Measurements from ENCODE around the gene CDK17.

CDK17 gene

DNA sequence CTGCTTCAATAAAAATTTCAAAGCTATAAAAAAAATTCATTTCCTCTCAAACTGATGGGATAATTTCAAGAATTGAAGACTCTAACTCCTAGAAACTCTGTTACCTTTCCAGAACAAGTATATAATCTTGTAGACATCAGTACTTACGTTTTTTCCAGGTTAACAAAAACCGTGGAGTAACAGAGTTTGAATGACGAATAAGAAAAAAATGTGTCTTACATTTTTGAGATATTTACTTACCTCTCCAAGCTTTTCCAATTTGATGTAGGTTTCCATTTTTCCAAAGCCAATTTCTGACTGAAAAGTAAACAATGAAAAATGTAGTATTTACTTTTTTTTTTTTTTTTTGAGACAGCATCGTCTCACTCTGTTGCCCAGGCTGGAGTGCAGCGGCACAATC, 100.2 kb downstream of the CDK17 start:
- ChIA-PET CTCF (interaction anchor here (1.7 to 1.9 kb wide), 2 partner anchors 11 to 101 kb away, joined by 6 to 8 read pairs; partner anchors contain the start of gene CDK17), POLR2A (no interaction called here)
- DNase-seq (ENCODE audit: extremely low spot score): no peak
- TF ChIP-seq, protein P1, sequence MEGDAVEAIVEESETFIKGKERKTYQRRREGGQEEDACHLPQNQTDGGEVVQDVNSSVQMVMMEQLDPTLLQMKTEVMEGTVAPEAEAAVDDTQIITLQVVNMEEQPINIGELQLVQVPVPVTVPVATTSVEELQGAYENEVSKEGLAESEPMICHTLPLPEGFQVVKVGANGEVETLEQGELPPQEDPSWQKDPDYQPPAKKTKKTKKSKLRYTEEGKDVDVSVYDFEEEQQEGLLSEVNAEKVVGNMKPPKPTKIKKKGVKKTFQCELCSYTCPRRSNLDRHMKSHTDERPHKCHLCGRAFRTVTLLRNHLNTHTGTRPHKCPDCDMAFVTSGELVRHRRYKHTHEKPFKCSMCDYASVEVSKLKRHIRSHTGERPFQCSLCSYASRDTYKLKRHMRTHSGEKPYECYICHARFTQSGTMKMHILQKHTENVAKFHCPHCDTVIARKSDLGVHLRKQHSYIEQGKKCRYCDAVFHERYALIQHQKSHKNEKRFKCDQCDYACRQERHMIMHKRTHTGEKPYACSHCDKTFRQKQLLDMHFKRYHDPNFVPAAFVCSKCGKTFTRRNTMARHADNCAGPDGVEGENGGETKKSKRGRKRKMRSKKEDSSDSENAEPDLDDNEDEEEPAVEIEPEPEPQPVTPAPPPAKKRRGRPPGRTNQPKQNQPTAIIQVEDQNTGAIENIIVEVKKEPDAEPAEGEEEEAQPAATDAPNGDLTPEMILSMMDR (IDR thresholded peaks at IDR 0.05; ENCODE audit: control extremely low read depth, extremely low read depth, low read depth, missing control alignments): no peak

GRCh38 chr12:96297504-96297903, 102.7 kb downstream of the CDK17 start:
- ChIA-PET CTCF (no interaction called here), POLR2A (no interaction called here)
- TF ChIP-seq, protein P1 (IDR thresholded peaks at IDR 0.05; ENCODE audit: control extremely low read depth, extremely low read depth, low read depth, missing control alignments): no peak
- no peak for DNase-seq (ENCODE audit: extremely low spot score)

- ChIA-PET POLR2A (no interaction called here), CTCF (interaction anchor here (1.4 kb wide), 1 partner anchor 15 kb away, joined by 3 read pairs; no protein-coding TSS in a partner anchor)
- DNase-seq (ENCODE audit: extremely low spot score): no peak
- TF ChIP-seq, protein P1 (IDR thresholded peaks at IDR 0.05; ENCODE audit: control extremely low read depth, extremely low read depth, low read depth, missing control alignments): no peak
These were observed 104.6 kb downstream of the CDK17 start for GRCh38 chr12:96295532-96296160.

DNA sequence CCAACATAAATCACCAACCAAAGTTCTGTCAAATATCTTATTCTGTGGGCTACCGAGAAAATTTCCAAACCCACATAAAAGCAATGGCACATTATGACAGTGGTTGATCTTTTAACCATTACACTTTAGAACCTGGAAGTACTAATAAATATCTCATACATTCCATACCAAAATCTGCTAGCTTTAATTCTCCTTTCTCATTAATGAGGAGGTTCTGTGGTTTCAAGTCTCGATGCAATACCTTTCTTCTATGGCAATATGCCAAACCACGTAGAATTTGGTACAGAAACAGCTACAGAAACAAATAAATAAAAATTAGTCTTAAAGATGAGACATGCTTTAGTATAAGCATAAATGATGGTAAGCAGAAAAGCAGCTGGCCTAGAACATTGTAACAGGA, 105.4 kb downstream of the CDK17 start:
- CTCF ChIA-PET: no interaction called here
- POLR2A ChIA-PET: no interaction called here
- DNase-seq (ENCODE audit: extremely low spot score): no peak
- TF ChIP-seq, protein P1 (IDR thresholded peaks at IDR 0.05; ENCODE audit: control extremely low read depth, extremely low read depth, low read depth, missing control alignments): no peak

- DNase-seq (ENCODE audit: extremely low spot score): no peak
- POLR2A ChIA-PET: no interaction called here
- CTCF ChIA-PET: interaction anchor here (1.2 to 1.3 kb wide), 3 partner anchors 9 to 196 kb away, joined by 3 to 4 read pairs (median 3); partner anchors contain the start of gene CFAP54
- TF ChIP-seq, protein P1 (IDR thresholded peaks at IDR 0.05; ENCODE audit: control extremely low read depth, extremely low read depth, low read depth, missing control alignments): no peak
These were observed 107.1 kb downstream of the CDK17 start for GRCh38 chr12:96293093-96293492.

- DNase-seq (ENCODE audit: extremely low spot score): no peak
- ChIA-PET POLR2A (no interaction called here), CTCF (interaction anchor here (1.1 to 1.9 kb wide), 3 partner anchors 10 to 17 kb away, joined by 3 to 6 read pairs (median 4); no protein-coding TSS in a partner anchor)
- TF ChIP-seq, protein P1 (IDR thresholded peaks at IDR 0.05; ENCODE audit: control extremely low read depth, extremely low read depth, low read depth, missing control alignments): no peak
These were observed 111.2 kb downstream of the CDK17 start for GRCh38 chr12:96289067-96289466.
